ENCODE measurements around the gene CPNE2.
A peak's percentile ranks its signal among the peaks of the same experiment; 100 is the strongest.
"Not testable (repeated sequence)": the region's sequence is repeated elsewhere in the genome, so short reads cannot be mapped to it uniquely, and the experiment has no call there.

CPNE2 gene

GRCh38 chr16:57069635-57070370 is 22.6 kb upstream of the CPNE2 start:
- DNase-seq, result no peak

- DNase-seq, result no peak
Observed at GRCh38 chr16:57070424-57070823, 22.0 kb upstream of the CPNE2 start.

GRCh38 chr16:57071081-57071732 is 21.2 kb upstream of the CPNE2 start:
- DNase-seq, result not testable (repeated sequence)

GRCh38 chr16:57071831-57072582 is 20.4 kb upstream of the CPNE2 start:
- no peak for DNase-seq

GRCh38 chr16:57072616-57073275 is 19.6 kb upstream of the CPNE2 start:
- no peak for DNase-seq

GRCh38 chr16:57077714-57078113 is 14.7 kb upstream of the CPNE2 start:
- DNase-seq, result no peak

GRCh38 chr16:57081744-57082143 is 10.6 kb upstream of the CPNE2 start:
- DNase-seq, result no peak

GRCh38 chr16:57082664-57083063 is 9.7 kb upstream of the CPNE2 start:
- DNase-seq, result no peak

GRCh38 chr16:57083485-57084126 is 8.8 kb upstream of the CPNE2 start:
- no peak for DNase-seq

GRCh38 chr16:57084257-57084770 is 8.1 kb upstream of the CPNE2 start:
- DNase-seq, result peak; percentile 88

GRCh38 chr16:57084996-57085395 is 7.4 kb upstream of the CPNE2 start:
- DNase-seq, result no peak

- DNase-seq, result no peak
Observed at GRCh38 chr16:57087003-57087402, 5.4 kb upstream of the CPNE2 start.

- DNase-seq, result no peak
Observed at GRCh38 chr16:57089406-57089805, 3.0 kb upstream of the CPNE2 start.

- no peak for DNase-seq
Observed at GRCh38 chr16:57091200-57091974, 996 bp upstream of the CPNE2 start.

- DNase-seq, result peak; percentile 84
Observed at GRCh38 chr16:57092786-57093411, 516 bp downstream of the CPNE2 start.

GRCh38 chr16:57093666-57094564 is 1.5 kb downstream of the CPNE2 start:
- no peak for DNase-seq

- no peak for DNase-seq
Observed at GRCh38 chr16:57094911-57095310, 2.5 kb downstream of the CPNE2 start.

GRCh38 chr16:57096192-57096591 is 3.8 kb downstream of the CPNE2 start:
- DNase-seq, result no peak

GRCh38 chr16:57096793-57097192 is 4.4 kb downstream of the CPNE2 start:
- no peak for DNase-seq

- DNase-seq, result no peak
Observed at GRCh38 chr16:57098188-57098841, 5.9 kb downstream of the CPNE2 start.
